Stomach (tissue), 9 donors: ENCODE measurements around the gene YJU2. TPM values are rescaled to one million over a fixed set of nuclear protein-coding genes. Genes with fewer than 3 reads are reported as not detected.
"Not testable (repeated sequence)": the region's sequence is repeated elsewhere in the genome, so short reads cannot be mapped to it uniquely, and the experiment has no call there.

Experiments
- DNase-seq, 2 donors: peaks; one replicate each; pipeline versions ENCODE4 v3.0.0 to v3.0.0-alpha.2; 2013 to 2019
- H3K27ac ChIP-seq, 5 donors: fragments of 200-600 bp in 4 of 5; sonication (generic) in 4 of 5; one replicate each; pipeline ENCODE4 v1.5.1; 2013 to 2019; ENCODE audit warnings: mild to moderate bottlenecking in 1 of 5, moderate library complexity in 1 of 5
- H3K27me3 ChIP-seq, 3 donors: fragments of 200-600 bp; sonication (generic); one replicate each; pipeline ENCODE4 v1.5.1; 2017 to 2019; ENCODE audit warnings: mixed run types in 1 of 3
- H3K36me3 ChIP-seq, 4 donors: fragments of 200-600 bp; sonication (generic); 1 replicate in 3 of 4; 2 replicates in 1 of 4; pipeline ENCODE4 v1.5.1; 2016 to 2019
- H3K4me1 ChIP-seq, 4 donors: fragments of 200-600 bp; sonication (generic); one replicate each; pipeline ENCODE4 v1.5.1; 2016 to 2019
- H3K4me3 ChIP-seq, 4 donors: fragments of 200-600 bp; sonication (generic) in 3 of 4; one replicate each; pipeline ENCODE4 v1.5.1; 2016 to 2019; ENCODE audit warnings: mild to moderate bottlenecking in 1 of 4
- H3K9me3 ChIP-seq, 4 donors: fragments of 200-600 bp; sonication (generic); one replicate each; pipeline ENCODE4 v1.5.1; 2016 to 2019
- EP300 ChIP-seq: sonication (generic); formaldehyde crosslinking; IDR thresholded peaks from one replicate; pipeline ENCODE4 v1.6.1; 2017; ENCODE audit warnings: antibody characterized with exemption
- POLR2A ChIP-seq, 4 donors: fragments of 450-650 bp; IDR thresholded peaks; one replicate each; pipeline ENCODE4 v1.6.1; 2016; ENCODE audit warnings: antibody characterized with exemption in 4 of 4, control low read depth in 2 of 4, mild to moderate bottlenecking in 1 of 4, moderate library complexity in 1 of 4
- POLR2AphosphoS5 ChIP-seq, 3 donors: sonication (generic); formaldehyde crosslinking; IDR thresholded peaks; one replicate each; pipeline ENCODE4 v1.6.1; 2016; ENCODE audit warnings: antibody characterized with exemption in 3 of 3
- WGBS, 5 donors: extraction: QIAGEN DNeasy Blood & Tissue Kit in 3 of 5; methylation state at CpG; one replicate each; pipeline versions ENCODE4 v1.1.5 to v1.1.7; 2013 to 2018; 5-methylcytosine and 5-hydroxymethylcytosine counted together
- intact Hi-C: fragments of 100-400 bp; cut with DNase I; formaldehyde crosslinking; loops from one replicate; pipeline ENCODE4 v1.15.1; 2023; ENCODE audit warnings: low total_unique reads
- polyA plus RNA-seq, 3 donors: library from polyadenylated mRNA; stranded (reverse); fragments of 200-250 nt; gene quantifications; one replicate each; pipeline ENCODE4 v1.2.3, GENCODE V29; 2013
- total RNA-seq, 5 donors: library from RNA; depleted of rRNA; stranded (reverse); fragments of >200 nt; gene quantifications; one replicate each; pipeline versions ENCODE4 v1.1.0 to v1.2.3, GENCODE V29; 2014 to 2016
- TF ChIP-seq, protein P1 (sequence below), 7 experiments: fragments of 450-650 bp in 4 of 7; fragments of 200-600 bp in 3 of 7; sonication (generic) in 3 of 7; IDR thresholded peaks; one replicate each; pipeline ENCODE4 v1.5.1; 2016 to 2019; ENCODE audit warnings: antibody characterized with exemption in 7 of 7, control low read depth in 2 of 7, mild to moderate bottlenecking in 1 of 7
- donor health status: healthy with polysubstance abuse.
- donor health status: Bipolar disorder and iron deficiency.
- donor health status: healthy.

The YJU2 gene
- total and polyA plus RNA-seq, 8 donors = 3.5 to 48.4 (median 23.9) TPM

GRCh38 chr19:4234862-4235201, 12.0 kb upstream of the YJU2 start:
- Histone ChIP-seq H3K27me3 (peaks cover 0 to 70% (median 24%) of the 10 kb centered on the region in 3 donors), H3K36me3 (no peaks in the 10 kb centered on the region), H3K9me3 (no peaks in the 10 kb centered on the region), H3K27ac (no peak overlapping the region), H3K4me1 (no peaks in the 10 kb centered on the region), H3K4me3 (no peak overlapping the region)
- TF ChIP-seq POLR2A (IDR thresholded peaks at IDR 0.05) (no peak), POLR2AphosphoS5 (IDR thresholded peaks at IDR 0.05) (no peak), EP300 (no peak)
- TF ChIP-seq, protein P1, sequence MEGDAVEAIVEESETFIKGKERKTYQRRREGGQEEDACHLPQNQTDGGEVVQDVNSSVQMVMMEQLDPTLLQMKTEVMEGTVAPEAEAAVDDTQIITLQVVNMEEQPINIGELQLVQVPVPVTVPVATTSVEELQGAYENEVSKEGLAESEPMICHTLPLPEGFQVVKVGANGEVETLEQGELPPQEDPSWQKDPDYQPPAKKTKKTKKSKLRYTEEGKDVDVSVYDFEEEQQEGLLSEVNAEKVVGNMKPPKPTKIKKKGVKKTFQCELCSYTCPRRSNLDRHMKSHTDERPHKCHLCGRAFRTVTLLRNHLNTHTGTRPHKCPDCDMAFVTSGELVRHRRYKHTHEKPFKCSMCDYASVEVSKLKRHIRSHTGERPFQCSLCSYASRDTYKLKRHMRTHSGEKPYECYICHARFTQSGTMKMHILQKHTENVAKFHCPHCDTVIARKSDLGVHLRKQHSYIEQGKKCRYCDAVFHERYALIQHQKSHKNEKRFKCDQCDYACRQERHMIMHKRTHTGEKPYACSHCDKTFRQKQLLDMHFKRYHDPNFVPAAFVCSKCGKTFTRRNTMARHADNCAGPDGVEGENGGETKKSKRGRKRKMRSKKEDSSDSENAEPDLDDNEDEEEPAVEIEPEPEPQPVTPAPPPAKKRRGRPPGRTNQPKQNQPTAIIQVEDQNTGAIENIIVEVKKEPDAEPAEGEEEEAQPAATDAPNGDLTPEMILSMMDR (IDR thresholded peaks at IDR 0.05) = no peak
- DNase-seq = no peak
- intact Hi-C loops = no loop called here
- WGBS, 5 donors = 53 to 75% (median 64%) methylated on average over 11 to 13 of the region's 13 CpGs

DNA sequence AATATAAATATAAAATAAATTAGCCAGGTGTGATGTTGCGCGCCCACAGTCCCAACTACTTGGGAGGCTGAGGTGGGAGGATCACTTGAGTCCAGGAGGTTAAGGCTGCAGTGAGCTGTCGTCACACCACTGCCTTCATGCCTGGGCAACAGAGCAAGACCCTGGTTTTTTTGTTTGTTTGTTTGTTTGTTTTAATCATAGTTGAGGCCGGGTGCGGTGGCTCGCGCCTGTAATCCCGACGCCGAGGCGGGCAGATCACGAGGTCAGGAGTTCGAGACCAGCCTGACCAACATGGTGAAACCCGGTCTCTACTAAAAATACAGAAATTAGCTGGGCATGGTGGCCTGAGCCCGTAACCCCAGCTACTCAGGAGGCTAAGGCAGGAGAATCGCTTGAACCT, 9.4 kb upstream of the YJU2 start:
- H3K27me3 ChIP-seq = peaks cover 0 to 44% (median 10%) of the 10 kb centered on the region in 3 donors
- H3K27ac ChIP-seq, H3K4me1 ChIP-seq, intact Hi-C loops, H3K36me3 ChIP-seq, H3K4me3 ChIP-seq, DNase-seq: not testable (repeated sequence)
- 87 to 93% (median 92%) methylated on average over 16 of the region's 16 CpGs for WGBS, 5 donors
- H3K9me3 ChIP-seq = peaks cover 0 to 15% (median 13%) of the 10 kb centered on the region in 4 donors

DNA sequence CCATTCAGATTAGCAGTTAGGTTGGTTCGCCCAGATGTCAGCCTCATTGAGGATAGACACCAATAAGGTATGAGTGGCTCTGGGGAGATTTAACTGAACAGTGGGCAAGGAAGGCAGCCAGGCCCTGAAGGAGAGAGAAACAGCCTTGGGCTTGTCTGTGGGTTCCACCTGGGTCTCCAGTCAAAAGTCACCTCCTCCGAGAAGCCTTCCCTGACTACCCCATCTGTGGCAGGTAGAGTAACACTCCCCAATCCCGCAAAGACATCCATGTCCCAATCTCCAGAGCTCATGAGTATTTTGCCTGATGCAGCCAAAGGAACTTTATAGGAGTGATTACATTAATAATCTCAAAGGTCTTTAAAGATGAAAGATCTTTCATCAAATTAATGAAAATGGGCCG, 8.0 kb upstream of the YJU2 start:
- intact Hi-C loops = no loop called here
- H3K27me3 ChIP-seq = peaks cover 0 to 31% (median 0%) of the 10 kb centered on the region in 3 donors
- no peak overlapping the region for H3K4me3 ChIP-seq
- 78 to 91% (median 88%) methylated on average over 4 of the region's 4 CpGs for WGBS, 5 donors
- no peaks in the 10 kb centered on the region for H3K4me1 ChIP-seq
- no peaks in the 10 kb centered on the region for H3K36me3 ChIP-seq
- TF ChIP-seq EP300 (no peak), POLR2A (IDR thresholded peaks at IDR 0.05) (no peak), POLR2AphosphoS5 (IDR thresholded peaks at IDR 0.05) (no peak)
- TF ChIP-seq, protein P1 (IDR thresholded peaks at IDR 0.05) = no peak
- H3K9me3 ChIP-seq = peaks cover 0 to 16% (median 13%) of the 10 kb centered on the region in 4 donors
- no peak overlapping the region for H3K27ac ChIP-seq
- no peak for DNase-seq

- H3K27me3 ChIP-seq = peaks cover 0 to 3% (median 0%) of the 10 kb centered on the region in 3 donors
- TF ChIP-seq, protein P1 (IDR thresholded peaks at IDR 0.05) = no peak
- TF ChIP-seq EP300 = no peak
- no peak for TF ChIP-seq POLR2AphosphoS5 (IDR thresholded peaks at IDR 0.05)
- no peak overlapping the region for H3K4me3 ChIP-seq
- H3K27ac ChIP-seq = no peak overlapping the region
- no peak for DNase-seq
- peaks cover 0 to 16% (median 13%) of the 10 kb centered on the region in 4 donors for H3K9me3 ChIP-seq
- peaks cover 0 to 6% (median 5%) of the 10 kb centered on the region in 4 donors for H3K4me1 ChIP-seq
- intact Hi-C loops = no loop called here
- no peaks in the 10 kb centered on the region for H3K36me3 ChIP-seq
- 65 to 80% (median 74%) methylated on average over 5 of the region's 5 CpGs for WGBS, 5 donors
Measured at GRCh38 chr19:4241824-4242430, 5.0 kb upstream of the YJU2 start.

GRCh38 chr19:4245938-4246337, 942 bp upstream of the YJU2 start:
- peaks cover 0 to 16% (median 13%) of the 10 kb centered on the region in 4 donors for H3K9me3 ChIP-seq
- H3K27ac ChIP-seq = peak overlapping the region in 1 of 5 donors; percentile 96
- DNase-seq, H3K4me3 ChIP-seq, H3K27me3 ChIP-seq, intact Hi-C loops: not testable (repeated sequence)
- 94 to 98% (median 97%) methylated on average over 6 of the region's 6 CpGs for WGBS, 5 donors
- H3K36me3 ChIP-seq = peaks cover 24 to 30% (median 25%) of the 10 kb centered on the region in 4 donors
- H3K4me1 ChIP-seq = peaks cover 9 to 17% (median 15%) of the 10 kb centered on the region in 4 donors
